LNCAP (cell line): ENCODE data around the gene LDB3.

ENCODE experiments used
- CTCF ChIP-seq: fragments of 450-650 bp; IDR thresholded peaks from 2 replicates; pipeline ENCODE4 v1.5.1; 2017; ENCODE audit warnings: mild to moderate bottlenecking

The LDB3 gene

GRCh38 chr10:86725980-86726676 is 57.8 kb downstream of the LDB3 start:
- no peak for TF ChIP-seq CTCF

- no peak for TF ChIP-seq CTCF
Measured at GRCh38 chr10:86726677-86726999, 58.3 kb downstream of the LDB3 start.

GRCh38 chr10:86727470-86727869 is 59.2 kb downstream of the LDB3 start:
- TF ChIP-seq CTCF: no peak

GRCh38 chr10:86728056-86728455 is 59.7 kb downstream of the LDB3 start:
- TF ChIP-seq CTCF: no peak

- TF ChIP-seq CTCF: no peak
Measured at GRCh38 chr10:86729677-86730076, 61.4 kb downstream of the LDB3 start.

GRCh38 chr10:86730227-86730626 is 61.9 kb downstream of the LDB3 start:
- no peak for TF ChIP-seq CTCF

- no peak for TF ChIP-seq CTCF
Measured at GRCh38 chr10:86732771-86733170, 64.5 kb downstream of the LDB3 start.

- TF ChIP-seq CTCF: no peak
Measured at GRCh38 chr10:86733260-86733671, 65.0 kb downstream of the LDB3 start.
